ENCODE results near the gene RAB6B.

The RAB6B gene

DNA sequence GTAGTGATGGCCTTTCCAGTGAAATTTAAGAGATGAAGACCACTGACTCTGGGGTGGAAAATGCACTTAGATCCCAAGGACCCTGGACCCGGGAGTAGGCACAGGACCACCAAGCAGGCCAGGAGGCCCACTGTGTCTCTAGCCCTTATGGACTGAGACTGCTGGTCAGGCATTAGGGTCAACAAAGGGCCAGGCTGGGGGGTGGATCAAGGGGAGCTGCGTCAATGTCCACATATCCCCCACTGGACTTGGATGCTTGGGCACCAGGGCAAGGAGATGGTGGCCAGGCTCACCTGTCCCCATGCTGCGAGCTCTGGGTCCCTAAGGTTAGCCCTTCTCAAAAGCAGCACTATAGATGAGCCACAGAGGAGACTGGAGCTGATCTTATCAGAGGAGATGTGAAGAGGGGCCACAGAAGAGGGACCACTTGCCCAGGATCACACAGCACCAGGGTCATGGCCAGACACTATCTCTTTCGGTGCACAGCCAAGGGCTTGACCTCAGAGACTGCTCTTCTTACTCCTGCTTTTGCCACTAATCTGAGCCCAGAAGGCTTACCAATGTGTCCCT lies 14.7 kb downstream of the RAB6B start:
- DNase-seq, result no peak

DNA sequence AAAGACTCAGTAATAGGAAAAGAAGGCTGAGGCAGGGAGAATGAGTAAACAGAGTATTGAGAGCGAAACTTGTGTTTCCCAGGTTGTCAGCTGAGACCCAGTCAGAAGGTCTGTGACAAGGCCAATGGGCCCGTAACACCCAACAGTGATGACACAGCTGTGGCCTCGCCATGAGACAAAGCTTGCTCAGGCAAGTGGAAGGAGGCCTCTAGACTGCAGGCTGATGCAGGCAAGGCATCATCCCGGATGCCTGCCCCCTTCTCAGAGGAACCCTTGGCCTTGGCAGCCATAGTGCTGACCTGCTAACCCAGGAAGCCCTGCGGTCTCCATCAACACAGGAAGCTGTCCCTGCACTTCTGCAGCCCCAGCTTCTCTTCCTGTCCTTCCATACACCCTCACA lies 15.4 kb downstream of the RAB6B start:
- no peak for DNase-seq

DNA sequence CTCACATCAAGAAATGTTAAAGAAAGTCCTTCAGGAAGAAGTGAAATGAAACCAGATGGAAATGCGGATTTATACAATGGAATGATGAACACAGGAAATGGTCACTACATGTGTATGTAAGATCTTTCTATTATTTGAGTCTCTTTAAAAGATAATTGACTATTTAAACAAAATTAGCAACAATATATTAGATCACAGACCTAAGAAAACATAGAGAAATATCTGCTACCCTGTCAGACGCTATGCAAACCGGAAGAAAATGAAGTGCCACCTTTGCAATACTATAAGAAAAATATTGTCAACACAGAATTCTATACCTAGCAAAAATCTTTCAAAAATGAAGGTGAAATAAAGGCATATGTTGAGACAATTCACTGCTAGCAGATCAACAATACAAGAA lies 17.2 kb downstream of the RAB6B start:
- DNase-seq, result no peak

DNA sequence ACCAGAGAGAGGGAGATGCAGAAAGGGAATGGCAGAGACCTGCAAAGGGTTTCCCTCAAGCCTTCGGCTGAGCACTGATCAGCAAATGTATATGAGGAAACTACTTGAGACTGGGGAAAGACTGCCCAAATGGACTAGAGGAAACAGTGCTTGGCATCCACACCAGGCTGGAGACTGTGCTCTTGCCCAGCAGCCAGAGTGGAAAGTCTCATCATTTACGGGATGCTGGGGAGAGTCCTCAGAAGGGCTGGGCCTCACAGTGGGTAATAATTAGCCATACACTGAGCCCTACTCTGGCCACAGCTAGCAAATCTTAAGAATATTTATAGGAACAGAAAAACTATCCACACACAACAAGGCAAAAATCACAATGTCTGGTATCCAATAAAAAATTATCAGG lies 18.5 kb downstream of the RAB6B start:
- DNase-seq, result no peak

DNA sequence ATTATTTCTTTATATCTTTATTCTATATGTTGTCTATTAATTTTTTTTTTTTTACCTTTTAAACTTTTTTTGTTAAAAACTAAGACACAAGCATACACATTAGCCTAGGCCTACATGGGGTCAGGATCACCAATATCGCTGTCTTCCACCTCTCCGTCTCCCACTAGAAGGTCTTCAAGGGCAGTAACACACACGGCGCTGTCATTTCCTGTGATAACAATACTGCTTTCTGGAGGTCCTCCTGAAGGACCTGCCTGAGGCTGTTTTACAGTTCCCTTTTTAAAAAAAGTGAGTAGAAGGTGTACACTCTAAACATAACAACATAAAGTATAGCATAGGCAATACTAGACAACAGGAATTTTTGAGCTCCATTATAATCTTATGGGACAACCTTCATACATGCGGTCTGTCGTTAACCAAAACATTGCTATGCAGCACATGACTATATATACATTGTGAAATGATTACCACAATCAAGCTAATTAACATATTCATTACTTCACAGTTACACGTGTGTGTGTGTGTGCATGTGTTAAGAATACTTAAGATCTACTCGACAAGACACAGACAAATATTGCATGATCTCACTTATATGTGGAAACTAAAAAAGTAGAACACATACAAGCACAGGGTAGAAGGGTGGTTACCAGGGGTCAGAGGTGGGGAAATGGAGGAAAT lies 20.8 kb downstream of the RAB6B start:
- no peak for DNase-seq

DNA sequence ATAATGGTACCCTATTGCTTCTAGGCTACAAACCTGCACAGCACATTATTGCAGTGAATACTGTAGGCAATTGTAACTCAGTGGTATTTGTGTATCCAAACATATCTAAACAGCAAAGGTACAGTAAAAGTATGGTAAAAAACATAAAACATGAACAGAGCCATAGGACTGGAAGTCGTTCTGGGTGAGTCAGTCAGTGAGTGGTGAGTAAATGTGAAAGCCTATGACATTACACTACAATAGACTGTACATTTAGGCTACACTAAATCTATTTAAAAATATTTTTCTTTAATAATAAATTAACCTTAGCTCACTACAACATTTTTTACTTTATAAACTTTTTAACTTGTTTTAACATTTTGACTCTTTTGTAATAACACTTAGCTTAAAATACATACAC lies 21.3 kb downstream of the RAB6B start:
- DNase-seq, result no peak

DNA sequence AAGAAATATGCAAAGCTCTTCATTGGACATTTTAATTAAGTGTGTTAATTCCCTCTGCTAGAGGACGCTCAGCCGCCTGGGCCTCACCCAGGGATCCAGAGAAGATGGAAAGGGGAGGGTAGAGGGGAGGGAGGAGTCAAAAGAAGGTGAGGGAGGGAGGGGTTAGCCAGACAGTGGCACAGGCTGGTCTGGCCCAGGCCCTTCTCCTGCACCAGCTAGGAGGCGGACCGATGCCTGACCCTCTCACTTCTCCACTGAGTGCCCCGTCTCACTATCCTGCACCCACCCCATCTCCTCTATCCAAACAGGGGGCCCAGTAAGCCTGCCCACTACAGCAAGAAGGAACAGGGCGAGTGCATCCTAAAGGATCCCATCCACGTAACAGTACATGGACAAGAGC lies 22.9 kb downstream of the RAB6B start:
- no peak for DNase-seq

DNA sequence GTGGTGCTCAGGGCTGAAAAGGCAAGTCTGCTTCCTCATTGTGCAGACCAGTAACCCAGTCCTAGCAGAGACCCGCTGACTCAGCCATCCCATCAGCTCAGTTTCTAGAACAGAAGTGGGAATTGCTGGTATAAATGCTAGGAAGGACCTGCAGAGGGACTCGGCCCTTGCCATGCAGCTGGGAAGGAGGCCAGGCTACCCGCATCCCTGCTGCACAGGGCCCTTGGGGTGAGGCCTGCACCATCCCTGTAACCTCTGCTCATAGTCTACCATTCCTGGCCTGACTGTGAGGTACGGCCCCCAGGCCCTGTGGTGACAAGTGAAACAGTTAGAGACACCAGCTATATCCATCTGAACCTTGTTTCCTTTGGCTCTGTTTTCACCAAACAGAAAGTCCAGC lies 23.5 kb downstream of the RAB6B start:
- no peak for DNase-seq

DNA sequence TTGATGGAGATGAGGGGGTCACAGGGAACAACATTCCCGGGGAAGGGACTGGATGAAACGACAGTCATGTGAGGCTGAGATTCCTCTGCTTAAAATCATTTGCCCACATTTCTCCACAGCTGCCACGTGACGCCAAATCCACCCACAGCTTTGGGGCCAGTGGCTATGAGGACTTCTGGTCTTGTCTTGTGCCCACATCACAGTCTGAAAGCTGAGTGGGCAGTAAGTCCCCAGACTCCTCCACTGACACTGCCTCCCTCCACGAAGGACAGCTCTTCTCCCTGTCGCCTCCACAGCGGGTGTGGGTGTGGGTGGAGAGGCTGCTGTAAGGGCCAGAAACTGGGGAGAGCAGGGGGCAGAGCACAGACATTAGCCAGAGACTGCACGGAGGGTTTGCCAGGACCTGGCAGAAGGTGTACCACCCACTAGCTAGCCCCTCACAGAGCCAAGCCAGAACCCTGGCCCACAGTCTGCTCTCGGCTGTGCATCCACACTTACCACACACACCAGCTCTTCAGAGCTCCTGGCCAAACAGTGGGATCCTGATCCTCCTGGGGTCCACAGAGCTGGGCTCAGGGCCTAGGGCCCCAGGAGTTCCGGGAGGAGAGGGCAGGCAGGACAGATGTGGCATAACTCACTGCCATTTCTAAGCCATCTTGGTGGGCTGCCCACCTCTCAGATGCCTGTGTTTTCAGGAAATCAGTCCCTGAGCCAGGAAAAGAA lies 24.2 kb downstream of the RAB6B start:
- no peak for DNase-seq

DNA sequence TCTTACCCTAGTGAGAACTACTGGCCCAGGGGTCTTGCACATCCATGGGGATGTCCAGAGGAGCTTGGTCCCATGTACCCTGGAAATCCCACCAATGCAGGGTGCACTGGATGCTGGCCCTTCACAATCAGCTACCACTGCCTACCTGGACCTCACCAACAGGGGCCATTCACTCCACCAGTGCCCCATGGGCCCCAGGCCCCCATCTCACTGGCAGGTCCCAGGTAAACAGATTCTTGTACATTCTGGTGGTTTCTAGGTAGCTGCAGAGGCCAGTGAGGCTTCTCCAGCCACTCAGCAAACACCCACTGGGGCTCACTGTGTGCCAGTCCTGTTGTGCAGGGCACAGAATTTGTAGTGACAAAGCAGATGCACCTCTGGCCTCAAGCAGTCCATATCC lies 24.9 kb downstream of the RAB6B start:
- DNase-seq, result no peak

DNA sequence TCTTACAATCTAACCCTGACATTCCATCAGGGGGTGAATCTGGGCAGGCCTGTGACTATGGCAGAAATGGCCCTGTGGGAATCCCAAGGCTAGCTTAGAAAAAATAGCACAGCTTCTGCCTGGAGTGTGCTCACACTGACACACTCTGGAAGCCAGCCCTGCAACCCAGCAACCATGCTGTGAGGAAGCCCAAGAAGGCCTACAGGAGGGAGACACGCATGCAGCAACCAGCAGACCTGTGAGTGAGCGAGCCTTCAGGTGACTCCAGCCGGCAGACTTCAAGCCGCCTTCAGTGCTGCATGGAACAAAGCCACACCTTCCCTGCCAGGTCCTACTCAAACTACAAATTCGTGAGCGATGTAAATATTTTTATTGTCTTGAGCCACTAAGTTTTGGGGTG lies 26.1 kb downstream of the RAB6B start:
- no peak for DNase-seq

DNA sequence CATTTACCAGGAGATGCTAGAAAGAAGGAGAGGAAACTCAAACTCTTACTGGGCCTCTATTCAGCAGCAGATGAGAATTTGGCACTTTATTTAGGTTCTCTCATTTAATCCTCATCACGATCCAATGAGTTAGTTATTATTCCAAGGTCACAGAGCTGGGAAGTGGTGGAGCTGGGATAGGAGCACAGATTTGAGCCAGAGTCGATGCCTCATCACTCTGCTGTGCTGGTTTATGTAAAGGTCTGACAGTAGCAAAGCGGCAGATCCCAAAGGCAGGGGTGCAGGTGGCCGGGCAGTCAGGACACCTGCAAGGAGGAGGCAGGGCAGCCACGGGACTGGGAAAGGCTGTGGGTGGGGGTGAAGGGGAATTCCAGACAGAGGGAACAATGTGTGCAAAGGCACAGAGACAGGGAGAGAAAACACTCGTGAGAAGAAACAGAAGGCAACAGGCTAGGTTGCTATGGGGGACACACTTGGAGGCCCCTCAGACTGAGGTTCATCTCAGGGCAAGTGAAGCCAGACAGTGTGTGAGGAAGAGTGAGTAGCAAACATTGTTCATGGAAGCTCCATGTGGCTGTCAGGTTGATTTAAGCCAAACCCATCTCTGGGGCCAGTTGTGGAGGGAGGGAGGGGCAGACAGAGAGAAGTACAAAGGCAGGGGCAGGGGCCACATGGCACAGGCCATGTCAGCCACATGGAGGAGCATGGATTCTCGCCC lies 26.8 kb downstream of the RAB6B start:
- DNase-seq, result no peak

DNA sequence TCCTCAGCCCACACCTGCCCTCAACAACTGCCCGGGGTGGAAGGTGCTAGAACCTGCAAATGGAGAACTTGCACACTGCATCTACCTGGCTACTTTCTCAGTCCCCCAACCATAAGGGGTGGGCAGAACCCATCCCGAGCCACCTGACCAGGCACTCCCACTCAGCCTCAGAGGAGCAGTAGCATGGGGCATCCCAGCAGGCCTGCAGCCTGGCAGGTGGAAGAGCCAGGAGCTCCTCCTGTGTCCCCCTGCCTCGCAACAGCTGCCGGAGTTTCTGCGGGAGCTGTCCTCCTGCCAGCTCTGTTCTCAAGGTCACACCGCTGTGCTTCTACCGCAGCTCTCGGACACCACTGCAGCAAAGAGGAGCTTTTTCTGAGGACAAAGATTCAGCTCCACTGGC lies 27.5 kb downstream of the RAB6B start:
- no peak for DNase-seq

DNA sequence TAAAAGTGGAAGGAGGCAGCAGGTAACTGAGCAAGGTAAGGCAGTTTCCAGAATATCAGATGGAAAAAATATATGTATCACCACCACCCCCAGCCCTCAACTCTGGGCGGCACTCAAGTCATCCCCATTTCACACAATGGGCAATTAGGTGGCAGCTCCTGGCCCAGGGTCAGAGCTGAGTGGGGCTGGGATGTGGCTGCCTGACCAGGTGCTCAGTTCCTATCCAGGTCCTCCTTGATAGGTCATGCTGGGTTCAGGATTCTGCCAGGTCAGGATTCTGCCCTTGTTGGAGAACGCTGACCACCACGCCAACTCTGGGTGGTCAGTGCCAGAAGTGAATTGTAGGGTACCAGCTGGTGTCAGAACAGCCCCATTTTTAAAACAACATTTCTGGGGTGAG lies 29.5 kb downstream of the RAB6B start:
- DNase-seq, result no peak

DNA sequence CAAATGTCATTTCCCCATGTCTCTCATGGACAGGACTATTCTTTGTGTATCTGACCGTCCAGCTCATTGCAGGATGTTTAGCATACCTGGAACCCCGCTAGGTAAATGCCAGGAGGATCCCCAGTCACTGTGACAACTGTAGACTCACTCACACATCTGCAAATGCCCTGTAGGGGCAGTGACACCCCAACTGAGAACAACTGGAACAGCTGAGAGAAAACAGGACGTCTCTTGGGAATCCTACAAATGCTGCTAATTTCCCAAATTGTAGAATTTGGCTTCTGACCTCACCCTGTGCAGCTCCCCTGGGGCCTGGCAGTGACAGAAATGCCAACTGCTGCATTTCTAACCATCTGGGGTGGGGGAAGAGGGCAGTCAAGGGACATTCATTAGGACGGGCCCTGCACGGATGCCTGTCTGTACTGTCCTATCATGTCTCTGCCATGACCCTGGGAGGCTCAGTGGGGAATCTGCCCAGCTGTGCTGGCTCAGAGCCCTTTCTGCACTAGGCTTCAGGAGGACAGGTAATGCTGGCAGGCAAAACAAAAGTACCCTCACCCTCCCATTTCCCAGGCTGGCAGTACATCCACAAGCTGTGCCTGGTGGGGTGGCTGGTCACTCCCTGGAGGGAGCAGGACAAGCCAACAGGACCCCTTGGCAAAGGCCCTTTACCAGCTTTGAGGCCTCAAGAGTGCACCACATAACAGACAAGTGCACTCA lies 30.4 kb downstream of the RAB6B start:
- no peak for DNase-seq

DNA sequence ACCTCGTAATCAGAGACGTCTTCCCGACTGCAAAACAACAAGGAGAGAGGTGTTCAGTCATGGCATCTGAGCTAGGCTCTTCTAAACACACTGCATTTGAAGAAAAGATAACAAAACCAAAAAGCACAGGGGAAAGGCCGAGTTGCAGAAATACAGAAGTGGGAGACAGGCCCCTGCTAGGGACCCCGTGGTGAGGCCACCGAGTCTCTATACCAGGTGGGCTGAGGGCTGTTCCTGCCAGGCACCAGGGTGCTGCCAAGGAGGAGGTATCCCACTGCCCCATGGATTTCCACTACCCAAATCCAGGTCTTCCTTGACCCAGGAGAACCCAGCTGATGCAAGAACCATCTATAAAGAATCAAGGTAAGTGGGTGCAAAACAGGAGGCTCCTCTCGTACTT lies 31.1 kb downstream of the RAB6B start:
- DNase-seq, result no peak

DNA sequence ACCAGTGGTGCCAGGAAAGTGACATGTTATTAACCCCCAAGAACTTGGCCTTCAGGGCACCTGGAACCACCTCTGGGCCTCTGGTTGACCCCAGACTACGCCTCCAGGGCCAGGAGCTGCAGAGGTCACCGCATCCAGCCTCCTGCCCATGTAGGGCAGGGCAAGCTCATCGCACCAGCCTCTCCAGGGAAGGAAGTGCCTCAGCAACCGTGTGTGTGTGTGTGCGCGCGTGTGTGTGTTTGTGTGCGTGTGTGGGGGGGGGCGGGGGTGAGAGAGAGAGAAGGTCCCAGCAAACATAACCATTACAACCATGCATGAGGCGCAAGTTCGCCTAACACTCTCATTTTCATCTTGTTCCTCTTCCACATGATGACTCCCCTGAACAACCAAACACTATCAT lies 31.8 kb downstream of the RAB6B start:
- no peak for DNase-seq

DNA sequence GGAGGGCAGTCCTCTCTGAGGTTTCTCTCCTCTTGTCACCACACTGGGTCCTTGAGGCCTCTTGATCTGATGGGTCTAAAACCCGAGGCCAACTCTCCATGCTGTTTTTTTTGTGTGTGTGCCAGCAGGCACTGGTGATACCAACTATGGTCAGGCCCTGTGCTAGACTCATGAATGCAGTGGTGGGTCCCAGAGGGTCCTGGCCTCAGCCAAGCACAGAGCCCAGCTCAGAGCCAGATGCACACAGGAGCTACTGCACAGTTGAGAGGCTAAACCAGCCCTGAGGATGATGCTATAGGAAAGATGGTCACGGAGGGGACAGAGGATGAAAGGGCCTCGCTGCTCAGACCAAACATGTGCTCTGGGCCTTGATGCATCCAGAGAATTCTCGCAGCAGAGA lies 33.5 kb downstream of the RAB6B start:
- no peak for DNase-seq

DNA sequence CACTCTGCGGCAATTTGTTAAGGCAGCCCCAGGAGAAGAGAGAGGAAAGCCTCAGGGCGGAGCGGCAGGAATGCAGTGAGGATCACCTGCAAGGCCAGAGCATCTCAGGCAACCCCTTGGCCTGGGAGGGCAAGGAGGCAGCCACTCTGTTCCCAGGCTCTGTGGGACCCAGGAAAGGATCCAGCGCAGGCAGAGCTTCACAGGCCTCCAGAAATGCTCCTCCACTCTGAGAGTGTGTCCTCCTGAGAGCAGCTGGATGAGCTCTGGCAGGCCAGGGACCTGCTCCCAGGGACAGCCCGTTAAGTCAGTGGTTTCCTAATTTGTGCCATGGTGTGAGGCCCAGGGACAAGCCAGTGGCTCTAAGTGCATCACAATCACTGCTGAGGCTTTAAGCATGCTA lies 35.2 kb downstream of the RAB6B start:
- no peak for DNase-seq

DNA sequence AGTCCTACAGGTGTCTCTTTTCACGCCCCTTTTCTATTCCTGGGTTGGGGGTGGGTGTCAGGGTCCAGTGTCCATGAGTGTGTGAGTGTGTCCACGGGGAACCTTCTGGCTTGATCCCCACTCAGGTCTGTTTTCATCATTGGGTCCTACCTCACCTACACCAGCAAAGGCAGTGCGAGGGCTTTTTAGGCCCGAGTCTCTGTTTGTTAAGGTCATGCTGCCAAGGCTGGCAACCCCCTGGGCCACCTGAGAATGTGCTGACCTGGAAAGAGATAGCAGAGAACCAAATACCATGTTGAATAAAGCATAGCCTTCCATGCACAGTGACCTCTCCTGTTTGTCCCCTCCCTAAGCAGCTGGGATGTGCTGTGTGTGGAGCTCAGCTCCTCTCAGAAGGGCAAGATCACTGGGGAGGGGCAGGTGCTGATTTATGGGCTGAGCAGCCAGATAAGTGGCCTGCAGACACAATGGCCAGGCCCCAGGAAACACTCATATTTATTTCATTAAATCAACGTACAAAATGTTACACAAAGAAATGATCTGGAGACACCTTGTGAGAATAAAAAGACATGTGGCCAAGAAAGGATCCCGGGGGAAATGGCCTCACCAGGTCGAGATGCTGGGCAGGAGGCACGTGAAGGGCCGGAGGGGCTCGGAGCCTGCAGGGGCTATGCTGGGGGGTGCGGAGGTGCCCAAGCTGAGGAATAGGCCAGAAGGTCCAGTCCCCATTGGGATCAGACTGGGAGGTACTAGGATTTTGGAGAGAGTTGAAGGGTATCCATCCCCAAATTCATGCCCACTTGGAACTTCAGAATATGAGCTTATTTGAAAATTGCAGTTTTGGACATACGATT lies 36.1 kb downstream of the RAB6B start:
- no peak for DNase-seq

DNA sequence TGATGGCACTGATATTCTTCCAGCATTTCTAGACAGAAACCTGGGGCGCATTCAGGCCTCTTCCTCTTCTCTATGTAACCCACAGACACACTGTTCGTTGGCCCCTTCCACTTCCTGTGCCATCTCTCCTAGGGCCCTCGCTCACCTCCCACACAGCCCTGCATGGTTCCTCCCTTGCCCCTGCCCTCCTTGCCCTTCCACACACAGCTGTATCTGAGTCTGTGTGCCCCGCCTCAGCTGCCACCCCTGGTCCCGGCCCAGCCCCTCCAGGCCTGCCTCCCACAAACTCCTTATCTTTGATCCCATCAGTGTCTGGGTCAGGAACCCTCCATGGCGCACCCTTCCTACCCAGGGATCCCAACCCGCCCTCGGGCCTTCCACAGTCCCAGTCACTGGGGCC lies 37.9 kb downstream of the RAB6B start:
- DNase-seq, result no peak

DNA sequence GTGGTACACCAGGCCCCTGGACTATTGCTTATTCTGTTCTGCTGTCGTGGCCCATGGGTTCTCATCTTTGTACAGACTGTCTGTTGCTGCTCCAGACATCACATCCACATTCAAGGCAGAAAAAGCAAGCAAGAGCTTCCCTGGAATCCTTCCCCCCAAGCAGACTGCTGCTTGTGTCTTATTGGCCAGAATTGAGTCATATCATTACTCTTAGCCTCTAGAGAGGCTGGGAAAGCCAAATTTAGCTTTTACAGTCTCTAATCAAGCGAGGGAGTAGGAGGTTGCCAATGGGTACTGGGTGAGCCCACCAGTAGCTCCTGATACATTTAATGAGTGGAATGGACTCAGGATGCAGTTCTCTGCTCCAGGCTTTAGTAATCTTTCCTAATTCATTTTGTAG lies 39.4 kb downstream of the RAB6B start:
- no peak for DNase-seq

Data from NCI-H510A (cell line).